ENCODE results near the gene SRSF4.
"Not testable (repeated sequence)": the region's sequence is repeated elsewhere in the genome, so short reads cannot be mapped to it uniquely, and the experiment has no call there.

The SRSF4 gene

DNA sequence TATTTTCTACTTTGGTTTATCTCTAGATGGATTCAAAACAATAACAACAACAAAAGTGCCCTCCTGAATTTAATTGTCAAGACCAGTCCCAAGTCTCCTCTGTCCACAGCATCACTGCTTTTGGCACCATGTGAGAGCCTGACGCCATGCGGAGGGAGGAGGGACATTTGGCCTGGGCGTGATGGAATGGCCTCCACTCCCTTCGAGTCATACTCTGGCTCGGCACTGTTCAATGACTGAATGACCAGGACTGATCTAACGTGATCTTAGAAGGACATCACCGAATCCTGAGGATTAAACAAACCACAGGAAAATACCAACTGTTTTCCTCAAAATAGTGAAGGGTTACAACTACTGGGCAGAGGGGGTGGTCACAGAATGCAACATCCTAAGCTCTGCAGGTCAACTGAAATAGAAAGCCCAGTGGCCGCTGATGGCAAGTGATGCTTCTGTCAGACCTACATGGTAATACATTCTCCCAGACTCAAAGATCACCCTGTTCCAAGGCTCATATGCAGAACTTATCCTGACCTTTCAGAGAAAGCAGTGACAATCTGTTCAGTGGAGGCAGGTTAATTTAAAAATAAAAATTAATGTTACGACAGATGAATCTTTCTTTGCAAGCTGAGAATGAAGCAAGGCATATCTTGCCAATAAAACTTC lies 19.1 kb downstream of the SRSF4 start:
- DNase-seq (ENCODE audit: low read depth) = no peak

GRCh38 chr1:29162025-29162424 lies 19.7 kb downstream of the SRSF4 start:
- DNase-seq (ENCODE audit: low read depth) = no peak

DNA sequence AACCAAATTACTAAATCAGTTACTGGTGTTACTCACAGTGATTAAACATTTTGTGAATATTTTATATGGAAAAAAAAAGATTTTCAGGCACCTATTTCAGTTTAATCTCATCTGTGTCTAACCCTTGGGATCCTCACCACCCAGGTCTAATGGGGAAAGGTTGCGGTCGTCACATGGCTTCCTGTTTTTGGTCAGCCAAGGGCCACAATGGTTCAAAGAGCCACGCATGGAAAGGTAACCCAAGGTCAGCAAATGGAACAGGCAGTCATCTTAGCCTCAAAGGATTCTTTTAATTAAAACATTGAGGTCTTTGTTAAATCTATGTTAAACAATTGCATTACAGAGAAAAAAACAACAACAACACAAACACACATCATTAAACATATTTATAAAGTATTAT lies 21.9 kb downstream of the SRSF4 start:
- DNase-seq (ENCODE audit: low read depth) = no peak

DNA sequence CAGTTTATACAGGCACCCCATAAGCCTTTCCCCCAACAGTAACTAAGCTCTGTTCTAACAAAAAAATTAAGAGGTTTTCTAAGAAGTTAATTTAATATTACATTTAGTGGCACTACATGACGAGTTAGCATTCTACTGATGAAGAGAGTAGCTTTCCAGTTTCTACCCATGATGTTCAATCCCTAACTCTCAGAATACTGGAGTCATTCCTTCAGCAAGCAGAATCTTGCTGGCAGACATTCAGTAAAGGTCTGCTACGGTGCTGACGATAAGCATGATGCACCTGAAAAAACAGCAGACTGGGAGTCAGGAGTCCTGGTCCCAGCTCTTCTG lies 24.5 kb downstream of the SRSF4 start:
- DNase-seq (ENCODE audit: low read depth) = no peak

DNA sequence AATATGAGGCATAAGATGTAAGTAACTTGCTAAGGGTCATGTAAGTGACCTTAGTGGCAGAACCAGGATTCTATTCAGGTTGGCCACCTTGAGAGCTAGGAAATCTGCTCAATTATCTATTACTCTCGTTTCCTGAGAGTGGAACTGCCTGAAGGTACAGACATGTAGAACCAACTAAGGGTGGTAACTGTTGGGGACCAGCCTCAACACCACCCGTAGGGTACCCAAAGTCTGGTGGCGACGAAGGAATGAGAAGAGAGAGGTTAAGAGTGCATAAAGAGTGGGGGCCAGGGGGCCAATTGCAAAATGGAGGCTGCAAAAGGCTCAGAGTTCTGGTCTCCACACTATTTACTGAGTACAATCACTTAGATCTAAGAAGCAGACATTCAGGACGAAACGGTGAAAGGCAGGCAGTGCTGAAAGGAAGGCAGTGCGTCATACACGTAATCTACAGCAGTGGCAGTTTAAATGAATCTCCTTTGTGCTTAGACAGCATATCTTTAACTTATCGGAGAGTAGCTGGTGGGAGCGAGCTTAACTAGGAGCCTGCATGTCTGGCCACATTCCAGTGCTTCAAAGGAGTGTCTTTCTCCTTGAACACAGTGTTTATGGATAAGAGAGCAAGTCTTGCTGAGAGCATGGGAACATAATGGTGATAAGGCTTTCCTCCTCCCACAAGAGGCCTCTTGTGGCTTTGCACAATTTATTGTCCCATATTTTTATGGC lies 25.0 kb downstream of the SRSF4 start:
- no peak for DNase-seq (ENCODE audit: low read depth)

DNA sequence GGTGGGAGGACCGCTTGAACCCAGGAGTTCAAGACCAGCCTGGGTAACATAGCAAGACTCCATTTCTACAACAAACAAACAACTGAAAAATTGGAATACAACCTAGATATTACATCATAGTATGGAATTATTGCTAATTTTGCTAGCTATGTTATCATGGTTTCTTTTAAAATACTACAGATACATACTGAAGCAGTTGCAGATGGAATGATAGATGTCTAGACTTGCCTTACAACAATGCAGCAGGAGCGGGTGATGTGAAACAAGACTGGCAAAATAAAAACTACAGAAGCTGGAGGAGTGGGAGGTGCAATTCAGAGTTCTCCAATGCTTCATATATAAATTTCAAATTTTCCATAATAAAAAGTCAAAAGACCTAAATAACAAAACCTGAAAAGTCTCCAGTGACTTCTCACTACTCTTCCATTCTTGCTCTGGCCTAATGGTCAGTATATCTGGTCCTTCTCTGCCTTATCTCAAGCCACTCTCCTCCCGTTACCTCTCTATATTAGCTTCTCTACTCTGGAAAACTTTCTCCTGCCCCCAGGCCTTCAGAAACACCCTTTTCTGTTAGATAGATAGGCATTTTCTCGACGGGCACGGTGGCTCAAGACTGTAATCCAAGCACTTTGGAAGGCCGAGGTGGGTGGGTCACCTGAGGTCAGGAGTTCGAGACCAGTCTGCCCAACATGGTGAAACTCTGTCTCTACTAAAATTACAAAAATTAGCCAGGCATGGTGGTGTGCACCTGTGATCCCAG lies 29.5 kb downstream of the SRSF4 start:
- DNase-seq (ENCODE audit: low read depth) = no peak

GRCh38 chr1:29150346-29150745 lies 31.4 kb downstream of the SRSF4 start:
- not testable (repeated sequence) for DNase-seq (ENCODE audit: low read depth)

GRCh38 chr1:29148656-29149491 lies 32.8 kb downstream of the SRSF4 start:
- DNase-seq (ENCODE audit: low read depth) = no peak

DNA sequence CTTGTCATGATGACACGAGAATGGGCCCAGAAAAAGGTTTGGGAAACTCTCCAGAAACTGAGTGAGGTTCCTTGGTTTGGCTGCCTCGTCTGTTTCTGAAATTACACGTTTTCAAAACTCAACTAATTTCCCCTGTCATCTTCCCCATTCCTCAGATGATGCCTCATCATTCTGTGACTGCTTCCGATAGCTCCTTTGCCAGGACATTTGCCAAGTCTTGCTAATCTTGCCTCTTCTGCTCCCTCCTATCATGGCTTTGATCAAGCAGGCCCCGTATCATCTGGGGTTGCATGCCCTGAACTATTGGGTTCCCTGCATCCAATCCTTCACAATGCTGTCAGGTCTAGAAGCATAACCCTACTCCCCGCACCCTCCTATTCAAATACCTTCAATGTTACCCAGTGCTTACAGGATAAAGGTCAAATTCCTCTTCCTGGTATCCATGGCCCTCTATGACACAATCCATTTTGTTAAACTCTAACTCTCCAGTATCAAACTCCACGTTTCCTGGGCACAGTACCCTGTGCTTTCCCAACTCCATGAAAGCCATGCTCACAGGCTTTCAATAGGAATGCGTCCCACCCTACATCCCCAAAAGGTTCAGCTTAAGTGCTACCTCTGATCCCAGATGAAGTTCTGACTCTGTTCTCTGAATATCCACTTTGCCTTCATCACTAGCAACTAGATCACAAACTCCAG lies 35.8 kb downstream of the SRSF4 start:
- no peak for DNase-seq (ENCODE audit: low read depth)

GRCh38 chr1:29144178-29144577 lies 37.5 kb downstream of the SRSF4 start:
- DNase-seq (ENCODE audit: low read depth) = no peak

- DNase-seq (ENCODE audit: low read depth) = no peak
Observed at GRCh38 chr1:29142714-29143113, 39.0 kb downstream of the SRSF4 start.

DNA sequence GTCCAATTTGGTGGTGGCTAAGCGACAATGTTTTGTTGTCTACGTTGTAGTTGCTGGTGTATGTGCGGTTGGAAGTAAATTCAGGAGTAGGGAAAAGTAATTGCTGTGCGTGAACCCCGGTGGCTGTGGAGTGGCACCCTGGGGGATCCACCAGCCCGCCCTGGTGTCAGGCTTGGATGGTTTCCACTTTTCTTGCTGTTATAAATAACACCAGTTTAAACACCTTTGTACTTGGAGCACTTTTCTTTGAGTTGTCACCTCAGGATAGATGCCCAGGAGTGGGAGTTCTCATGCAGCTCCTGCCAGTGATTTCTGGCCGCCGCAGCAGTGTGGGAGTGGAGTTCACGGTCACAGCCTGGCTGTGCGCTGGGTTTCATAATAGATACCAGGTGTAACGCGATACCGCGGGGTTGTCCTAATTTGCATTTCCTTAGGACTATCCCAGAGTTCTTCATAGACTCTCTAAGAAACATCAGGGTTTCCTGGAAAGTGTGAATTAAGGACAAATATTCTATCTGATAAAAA lies 45.2 kb downstream of the SRSF4 start:
- DNase-seq (ENCODE audit: low read depth) = no peak

GRCh38 chr1:29134695-29135028 lies 47.0 kb downstream of the SRSF4 start:
- DNase-seq (ENCODE audit: low read depth) = no peak

GRCh38 chr1:29133861-29134694 lies 47.6 kb downstream of the SRSF4 start:
- no peak for DNase-seq (ENCODE audit: low read depth)

DNA sequence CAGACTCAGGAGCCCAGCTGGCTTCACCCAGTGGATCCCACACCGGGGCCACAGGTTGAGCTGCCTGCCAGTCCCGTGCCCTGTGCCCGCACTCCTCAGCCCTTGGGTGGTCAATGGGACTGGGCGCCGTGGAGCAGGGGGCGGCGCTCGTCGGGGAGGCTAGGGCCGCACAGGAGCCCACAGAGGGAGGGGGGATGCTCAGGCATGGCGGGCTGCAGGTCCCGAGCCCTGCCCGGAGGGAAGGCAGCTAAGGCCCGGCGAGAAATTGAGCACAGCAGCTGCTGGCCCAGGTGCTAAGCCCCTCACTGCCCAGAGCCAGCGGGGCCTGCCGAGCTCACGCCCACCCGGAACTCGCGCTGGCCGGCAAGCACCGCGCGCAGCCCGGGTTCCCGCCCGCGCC lies 50.6 kb downstream of the SRSF4 start:
- DNase-seq (ENCODE audit: low read depth) = not testable (repeated sequence)

- no peak for DNase-seq (ENCODE audit: low read depth)
Observed at GRCh38 chr1:29129916-29130315, 51.8 kb downstream of the SRSF4 start.

GRCh38 chr1:29128739-29129138 lies 53.0 kb downstream of the SRSF4 start:
- no peak for DNase-seq (ENCODE audit: low read depth)

- DNase-seq (ENCODE audit: low read depth) = no peak
Observed at GRCh38 chr1:29126198-29126597, 55.5 kb downstream of the SRSF4 start.

- no peak for DNase-seq (ENCODE audit: low read depth)
Observed at GRCh38 chr1:29125788-29126187, 55.9 kb downstream of the SRSF4 start.

GRCh38 chr1:29125237-29125641 lies 56.5 kb downstream of the SRSF4 start:
- DNase-seq (ENCODE audit: low read depth) = no peak

Measured in stimulated activated CD8-positive, alpha-beta memory T cell treated with anti-CD3 and anti-CD28 coated beads, Interleukin-15, amount 100 ng/mL, for 24 hours (primary cell).